KG1 (cell line): ENCODE results near the gene SELENON.
"Not testable (repeated sequence)": the region's sequence is repeated elsewhere in the genome, so short reads cannot be mapped to it uniquely, and the experiment has no call there.

ENCODE experiments used
- DNase-seq: peaks from one replicate; lab custom pipeline; 2025; lab: John Stamatoyannopoulos, UW

Gene SELENON

DNA sequence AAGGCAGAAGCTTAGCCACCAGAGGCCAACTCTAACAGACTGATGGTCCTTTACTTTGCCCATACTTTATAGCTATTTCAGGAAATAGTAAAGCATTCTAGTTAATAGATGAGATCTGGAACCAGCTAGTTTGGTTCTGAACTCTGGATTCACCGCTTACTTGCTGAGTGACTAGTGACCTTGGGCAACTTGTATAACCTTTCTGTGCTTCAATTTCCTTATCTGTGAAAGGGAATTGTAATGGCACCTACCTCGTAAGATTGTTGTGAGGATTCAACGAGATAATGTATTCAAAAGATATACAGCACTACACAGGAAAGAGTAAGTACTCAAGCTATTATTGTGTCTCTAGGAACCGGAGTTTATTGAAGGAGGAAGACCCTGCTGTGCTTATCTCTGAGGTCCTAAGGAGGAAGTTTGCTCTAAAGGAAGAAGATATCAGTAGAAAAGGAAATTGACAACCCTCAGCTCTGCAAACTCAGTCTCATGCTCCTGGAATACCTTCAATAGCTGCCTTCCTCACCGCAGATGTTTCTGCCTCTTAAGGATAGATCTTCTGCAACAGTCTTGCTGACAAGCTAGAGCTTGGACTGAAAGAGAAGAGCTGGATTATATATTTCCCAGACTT is 31.7 kb downstream of the SELENON start:
- DNase-seq, result no peak

DNA sequence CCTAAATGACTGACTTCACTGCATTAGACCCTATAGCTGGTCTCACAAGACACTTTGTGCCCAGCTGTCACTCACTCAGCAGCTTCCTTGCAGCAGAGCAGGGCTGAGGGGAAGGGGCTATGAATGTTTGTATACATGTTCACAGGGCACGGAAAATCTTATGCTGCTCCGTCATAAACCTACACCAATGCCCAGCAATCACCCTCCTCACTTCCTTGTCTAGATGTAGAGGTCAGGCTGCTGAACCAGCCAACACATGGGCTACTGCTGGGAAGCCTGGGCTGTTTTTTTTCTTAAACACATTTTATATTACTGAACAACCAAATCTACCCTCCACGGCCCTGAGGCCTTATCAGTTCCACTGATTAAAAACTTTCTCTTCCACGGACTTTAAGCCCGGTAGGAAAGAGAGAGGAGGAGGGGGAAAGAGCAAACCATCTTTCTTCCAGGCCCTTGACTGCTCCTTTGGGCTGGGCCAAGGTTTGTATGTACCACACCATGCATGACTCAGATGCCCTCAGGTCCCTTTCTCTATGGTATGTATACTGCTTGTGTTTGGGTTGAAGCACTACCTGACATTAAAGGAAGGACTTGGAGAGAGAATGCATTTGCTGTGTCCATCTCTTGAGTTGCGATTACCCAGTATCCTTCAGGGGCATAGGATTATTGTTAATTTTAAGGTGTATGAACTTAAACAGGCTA is 32.5 kb downstream of the SELENON start:
- DNase-seq, result no peak

DNA sequence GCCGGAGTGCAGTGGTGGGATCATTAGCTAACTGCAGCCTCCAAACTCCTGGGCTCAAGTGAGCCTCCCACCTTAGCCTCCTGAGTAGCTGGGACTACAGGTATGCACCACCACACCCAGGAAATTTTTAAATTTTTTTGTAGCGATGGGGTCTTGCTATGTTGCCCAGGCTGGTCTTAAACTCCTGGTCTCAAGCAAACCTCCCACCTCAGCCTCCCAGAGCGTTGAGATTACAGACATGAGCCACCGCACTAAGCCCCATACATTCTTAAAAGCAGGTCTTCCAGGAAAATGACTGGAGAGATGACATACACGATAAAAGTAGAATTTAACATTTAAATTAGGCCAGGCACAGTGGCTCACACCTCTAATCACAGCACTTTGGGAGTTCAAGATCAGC is 33.2 kb downstream of the SELENON start:
- DNase-seq, result no peak

DNA sequence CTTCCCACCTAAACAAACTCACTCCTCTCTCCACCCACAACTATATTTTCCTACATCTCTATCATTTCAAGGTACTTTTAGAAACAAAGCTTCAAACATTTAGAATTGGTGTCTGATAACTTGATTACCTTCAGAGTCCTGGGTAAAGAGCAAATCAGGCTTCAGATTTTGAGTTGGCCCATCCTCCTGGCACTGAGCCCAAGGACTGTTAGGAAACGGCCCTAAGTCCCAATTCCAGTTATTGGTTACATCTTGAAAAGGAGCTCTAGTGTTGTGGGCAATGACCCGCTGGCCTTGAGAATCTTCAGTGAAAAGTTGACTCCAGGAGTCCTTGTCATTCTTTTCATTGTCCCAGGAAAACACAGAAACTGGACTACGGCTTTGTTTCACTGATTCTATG is 34.9 kb downstream of the SELENON start:
- DNase-seq, result no peak

DNA sequence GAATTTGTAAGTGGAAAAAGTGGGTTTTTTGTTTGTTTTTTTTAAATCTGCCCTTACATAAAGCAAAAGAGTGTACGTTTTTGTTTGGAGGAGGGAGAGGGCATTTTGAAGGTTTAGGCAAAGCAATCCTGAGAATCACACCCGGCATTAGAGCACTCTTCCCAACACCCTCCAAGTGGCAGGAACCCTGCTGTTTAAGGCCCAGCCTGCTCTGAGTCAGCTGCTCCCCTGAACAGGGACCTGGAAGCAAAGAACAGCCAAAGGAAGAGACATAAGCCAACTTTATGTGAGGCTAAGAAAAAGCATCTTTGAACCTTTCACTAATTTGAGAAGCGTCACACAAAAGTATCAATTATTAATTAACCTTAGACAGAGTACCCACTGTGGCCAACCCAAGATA is 36.7 kb downstream of the SELENON start:
- no peak for DNase-seq

DNA sequence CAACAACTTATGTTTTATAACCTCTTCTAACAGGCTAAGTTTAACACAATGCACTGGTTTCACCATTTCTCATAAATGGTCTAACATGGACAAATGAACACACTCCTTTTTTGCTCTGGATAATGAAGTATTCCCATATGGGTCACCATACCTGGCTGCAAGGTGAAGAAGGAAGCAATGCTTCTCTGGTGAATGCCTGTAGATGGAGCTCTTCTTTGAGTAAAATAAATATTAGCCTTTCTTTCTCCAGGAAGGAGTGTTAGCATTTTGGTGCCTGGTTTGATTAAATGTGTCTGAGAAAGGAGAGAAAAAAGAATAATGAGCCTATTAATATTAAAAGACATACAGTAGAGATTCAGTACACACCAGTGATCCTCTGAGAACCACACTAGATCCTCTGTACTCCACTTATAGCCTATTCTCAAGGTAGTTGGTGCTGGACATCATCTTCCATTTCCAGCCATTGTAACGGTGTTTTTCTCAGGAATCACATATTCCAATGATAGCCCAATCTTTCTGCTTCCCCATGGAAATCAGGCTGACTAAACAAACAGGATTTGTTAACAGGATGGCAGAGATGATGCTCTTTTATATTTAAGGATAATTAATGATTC is 37.4 kb downstream of the SELENON start:
- DNase-seq, result no peak

DNA sequence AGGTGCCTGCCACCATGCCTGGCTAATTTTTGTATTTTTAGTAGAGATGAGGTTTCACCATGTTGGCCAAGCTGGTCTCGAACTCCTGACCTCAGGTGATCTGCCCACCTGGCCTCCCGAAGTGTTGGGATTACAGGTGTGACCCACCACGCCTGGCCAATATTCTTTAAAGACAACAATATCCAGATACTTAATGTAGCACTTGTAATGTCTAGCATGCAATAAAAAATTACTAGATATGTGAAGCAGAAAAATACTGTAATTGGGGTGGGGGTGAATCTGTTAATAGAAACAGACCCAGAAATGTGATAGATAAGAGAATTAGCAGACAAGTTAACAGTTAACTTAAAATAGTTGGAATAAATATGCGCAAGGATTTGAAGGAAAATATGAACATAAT is 39.8 kb downstream of the SELENON start:
- not testable (repeated sequence) for DNase-seq

DNA sequence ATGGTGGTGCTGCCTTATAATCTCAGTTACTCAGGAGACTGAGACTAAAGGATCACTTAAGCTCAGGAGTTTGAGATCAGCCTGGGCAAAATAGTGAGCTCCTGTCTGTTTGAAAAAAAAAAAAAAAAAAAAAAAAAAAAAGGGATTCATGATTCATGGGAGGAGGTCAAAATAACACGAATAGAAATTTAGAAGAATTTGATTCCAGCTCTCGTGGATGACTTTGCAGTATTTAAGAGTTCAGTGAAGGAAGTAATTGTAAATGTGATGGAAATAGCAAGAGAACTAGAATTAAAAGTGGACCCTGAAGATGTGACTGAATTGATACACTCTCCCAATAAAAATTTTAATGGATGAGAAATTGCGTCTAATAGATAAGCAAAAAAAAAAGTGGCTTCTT is 43.5 kb downstream of the SELENON start:
- no peak for DNase-seq

DNA sequence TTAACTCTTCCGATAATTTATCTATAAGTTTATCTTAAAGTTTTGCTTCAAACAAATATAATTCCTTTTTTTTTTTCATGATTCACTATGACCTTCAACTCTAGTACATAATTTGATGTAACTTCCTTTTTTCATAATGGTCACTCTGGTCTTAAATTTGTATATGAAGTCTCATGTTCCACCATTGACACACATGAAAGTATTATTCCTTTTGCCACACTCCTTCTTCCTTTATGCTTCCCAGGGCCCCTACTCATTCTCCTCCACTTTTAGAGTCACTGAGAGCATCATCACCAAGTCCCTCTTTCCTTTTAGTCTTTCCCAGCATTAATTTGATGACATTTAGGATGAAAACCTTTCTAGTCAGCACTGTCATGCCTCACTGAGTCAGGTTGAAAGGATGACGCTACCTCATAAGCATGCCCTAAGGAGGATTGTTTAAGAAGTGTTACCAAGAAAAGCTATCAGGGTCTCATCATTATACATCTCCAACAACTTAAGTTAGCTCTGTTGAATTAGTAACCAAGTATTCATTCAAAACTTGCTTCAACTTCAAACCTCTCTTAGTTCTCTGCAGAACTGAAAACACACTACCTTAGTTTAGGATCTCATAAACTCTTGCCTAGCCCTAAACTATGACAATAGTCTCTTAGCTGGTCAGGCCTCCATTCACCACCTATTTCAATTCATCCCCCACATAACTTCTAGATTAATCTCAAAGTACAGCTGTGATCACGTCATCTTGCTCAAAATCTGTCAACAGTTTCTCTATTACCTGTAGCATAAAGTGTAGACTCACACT is 44.7 kb downstream of the SELENON start:
- DNase-seq, result no peak

DNA sequence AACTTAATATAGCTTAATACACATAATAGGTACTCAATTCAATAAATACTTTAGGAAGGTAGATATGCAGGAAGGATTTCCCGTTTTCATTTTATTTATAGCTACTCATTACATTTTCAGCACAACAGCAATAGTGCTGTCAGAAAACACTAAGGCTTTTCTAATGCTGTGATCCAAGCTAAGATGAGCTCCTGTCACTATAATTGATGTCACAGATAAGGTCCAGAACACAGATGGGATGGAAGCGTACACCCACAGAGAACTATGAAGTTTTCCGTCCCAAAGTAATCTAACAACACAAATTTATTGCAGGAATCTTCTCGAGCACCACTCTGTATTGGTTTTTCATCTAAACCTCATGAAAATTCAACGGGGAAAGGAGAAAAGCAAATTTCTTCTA is 45.7 kb downstream of the SELENON start:
- DNase-seq, result no peak

DNA sequence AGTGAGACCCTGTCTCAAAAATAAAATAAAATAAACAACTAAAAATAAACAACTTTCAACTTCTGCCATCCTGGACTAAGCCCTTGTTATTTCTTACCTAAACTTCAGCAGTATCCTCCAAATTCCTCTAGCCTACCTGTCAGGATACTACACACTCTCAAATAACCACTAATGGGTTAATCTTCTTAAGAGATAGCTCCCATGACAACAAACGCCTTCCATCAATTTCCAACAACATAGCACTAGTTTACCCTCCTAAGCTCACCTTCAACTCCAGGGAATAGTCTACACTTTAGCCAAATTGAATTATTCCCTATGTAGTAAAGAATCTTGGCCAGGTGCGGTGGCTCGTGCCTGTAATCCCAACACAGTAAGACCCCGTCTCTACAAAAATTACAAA is 47.9 kb downstream of the SELENON start:
- no peak for DNase-seq

DNA sequence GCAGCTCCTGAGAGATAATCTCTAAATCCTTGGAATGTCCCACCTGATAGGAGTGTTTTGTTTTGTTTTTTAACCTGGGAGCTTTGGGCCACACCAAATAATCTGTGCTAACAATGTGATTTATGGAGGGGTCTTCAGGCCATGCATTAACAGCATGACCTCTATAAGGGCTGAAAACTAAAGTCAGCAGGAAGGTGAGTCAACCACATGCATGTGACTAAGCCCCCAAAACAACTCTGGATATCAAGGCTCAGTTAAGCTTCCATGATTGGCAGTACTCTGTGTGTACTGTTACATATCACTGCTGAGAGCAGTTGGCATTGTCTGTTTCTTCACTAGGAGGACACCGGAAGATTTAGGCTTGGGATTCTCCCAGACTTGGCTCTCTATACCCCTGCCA is 48.5 kb downstream of the SELENON start:
- no peak for DNase-seq

DNA sequence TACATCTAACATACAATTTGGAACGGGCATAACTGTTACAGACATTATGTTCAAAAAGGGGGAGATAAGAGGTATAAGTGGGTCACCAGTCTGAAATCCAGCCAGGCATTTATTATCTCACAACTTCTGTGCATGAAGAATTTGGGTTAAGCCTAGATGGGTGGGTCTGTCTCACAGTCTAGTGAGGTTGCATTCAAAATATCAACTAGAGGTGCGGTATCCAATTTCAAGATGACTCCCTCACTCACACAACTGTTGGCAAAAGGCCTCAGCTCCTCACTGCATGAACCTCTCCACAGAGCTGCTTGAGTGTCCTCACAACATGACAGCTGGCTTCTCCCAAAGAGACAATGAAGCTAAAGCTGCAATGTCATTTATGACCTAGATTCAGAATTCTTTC is 54.6 kb downstream of the SELENON start:
- DNase-seq, result no peak

DNA sequence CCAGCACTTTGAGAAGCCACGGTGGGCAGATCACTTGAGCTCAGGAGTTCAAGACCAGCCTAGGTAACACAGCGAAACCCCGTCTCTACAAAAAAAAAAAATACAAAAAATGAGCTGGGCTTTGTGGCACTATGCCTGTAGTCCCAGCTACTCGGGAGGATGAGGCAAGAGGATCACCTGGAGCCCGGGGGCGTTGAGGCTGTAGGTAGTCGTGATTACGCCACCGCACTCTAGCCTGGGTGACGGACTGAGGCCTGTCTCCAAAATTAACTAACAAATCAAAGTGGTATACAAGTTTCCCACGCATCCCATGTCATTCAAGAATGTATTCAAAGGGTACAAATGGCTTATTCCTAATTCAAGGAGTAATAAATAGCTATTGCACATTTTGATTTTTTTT is 56.9 kb downstream of the SELENON start:
- no peak for DNase-seq

DNA sequence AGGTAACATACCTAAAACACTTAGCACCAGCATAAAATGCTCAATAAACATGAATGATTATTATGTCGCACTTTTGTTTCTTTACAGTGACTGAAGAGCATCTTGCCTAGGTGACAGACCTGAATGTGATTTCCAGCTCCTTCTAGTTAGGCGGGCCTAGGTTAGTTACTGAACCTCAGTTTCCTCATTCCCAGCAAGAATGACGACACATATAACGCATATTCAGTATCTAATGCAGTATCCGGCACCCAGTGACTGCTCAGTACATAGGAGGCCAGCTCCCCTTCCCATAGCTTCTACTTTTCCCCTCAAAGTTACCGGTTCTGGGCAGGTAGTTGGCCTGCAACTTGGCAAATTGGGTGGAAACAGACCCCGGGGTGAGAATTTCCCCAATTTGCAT is 58.5 kb downstream of the SELENON start:
- no peak for DNase-seq

DNA sequence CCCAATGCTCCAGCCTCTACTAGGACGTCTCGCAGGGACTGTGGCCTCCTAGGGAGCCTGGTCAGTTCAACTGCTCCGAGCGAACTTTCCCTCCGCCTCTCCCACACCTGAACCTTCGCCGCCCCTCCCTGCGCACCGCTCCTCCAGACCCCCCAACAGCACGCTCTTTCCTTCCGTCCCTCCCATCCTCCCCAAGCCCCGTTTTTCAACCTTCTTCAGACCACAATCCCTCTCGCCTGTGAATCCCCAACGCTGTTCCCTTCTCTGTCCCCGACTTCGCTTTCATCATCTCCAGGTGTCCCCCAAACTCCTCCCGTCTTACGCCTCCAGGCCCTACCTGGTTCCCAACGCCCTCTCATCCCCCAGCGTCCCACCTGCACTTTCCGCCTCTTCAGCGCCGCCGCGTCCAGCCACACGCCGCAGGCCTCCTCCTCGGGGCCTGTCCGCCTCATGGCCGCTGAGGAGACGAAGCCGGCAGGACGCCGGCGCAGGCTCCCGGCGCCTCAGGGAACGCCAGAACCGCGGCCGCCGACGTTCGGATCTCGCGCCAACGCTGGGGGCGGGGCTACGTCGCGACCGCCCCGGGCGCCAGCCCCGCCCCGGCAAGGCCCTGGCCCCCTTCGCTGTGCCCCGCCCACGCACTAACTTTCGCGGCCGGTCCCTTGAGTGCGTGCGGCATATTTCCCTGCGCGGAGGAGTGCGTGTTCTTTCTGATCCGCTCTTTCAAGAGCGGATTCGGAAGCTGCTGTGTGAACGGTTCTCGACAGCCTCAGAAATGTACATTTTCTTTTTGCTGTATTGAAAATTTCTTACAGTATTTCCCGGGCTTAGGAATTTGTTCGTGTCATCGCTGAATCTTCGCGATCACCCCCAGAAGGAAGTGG is 59.2 kb downstream of the SELENON start, which contains the start of gene AUNIP:
AUNIP (minus strand) TSS at position 552 of the 884 bp plus-strand sequence; CDS start at position 452, 100 bp downstream.
- peak; percentile 89 for DNase-seq

DNA sequence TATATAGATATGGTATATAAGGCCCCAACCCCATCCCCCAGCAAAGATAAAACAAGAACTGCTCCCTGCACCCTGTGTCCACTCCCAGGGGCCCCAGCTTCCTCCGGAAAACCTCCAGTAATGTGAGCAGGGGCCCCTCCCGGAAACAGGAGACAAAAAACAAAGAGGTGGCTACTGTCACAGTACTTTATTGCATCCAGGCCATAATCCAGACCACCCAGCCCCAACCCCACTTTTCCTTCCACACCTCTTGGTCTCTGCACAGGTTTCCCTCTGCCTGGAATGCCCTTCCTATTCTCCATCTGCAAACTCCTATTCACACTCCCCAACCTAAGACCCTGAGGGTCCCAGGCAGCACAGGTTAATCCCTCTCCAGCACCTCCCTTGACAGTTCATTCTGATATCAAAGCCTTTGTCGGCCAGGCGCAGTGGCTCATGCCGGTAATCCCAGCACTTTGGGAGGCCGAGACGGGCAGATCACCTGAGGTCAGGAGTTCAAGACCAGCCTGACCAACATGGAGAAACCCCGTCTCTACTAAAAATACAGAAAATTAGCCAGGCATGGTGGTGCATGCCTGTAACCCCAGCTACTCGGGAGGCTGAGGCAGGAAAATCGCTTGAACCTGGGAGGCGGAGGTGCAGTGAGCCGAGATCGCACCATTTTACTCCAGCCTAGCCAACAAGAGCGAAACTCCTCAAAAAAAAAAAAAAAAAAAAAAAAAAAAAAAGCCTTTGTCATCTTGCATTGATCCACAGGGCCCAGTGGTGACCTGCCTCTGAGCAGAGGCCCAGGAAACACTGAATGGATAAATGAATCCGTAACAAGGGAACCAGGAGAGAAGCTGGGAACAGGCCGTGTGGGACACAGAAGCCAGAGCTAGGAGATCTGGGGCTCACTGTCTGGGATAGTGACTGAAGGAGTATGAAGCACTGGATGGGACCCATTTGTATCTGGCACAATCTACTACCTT is 61.6 kb downstream of the SELENON start:
- peak; percentile 73 for DNase-seq

DNA sequence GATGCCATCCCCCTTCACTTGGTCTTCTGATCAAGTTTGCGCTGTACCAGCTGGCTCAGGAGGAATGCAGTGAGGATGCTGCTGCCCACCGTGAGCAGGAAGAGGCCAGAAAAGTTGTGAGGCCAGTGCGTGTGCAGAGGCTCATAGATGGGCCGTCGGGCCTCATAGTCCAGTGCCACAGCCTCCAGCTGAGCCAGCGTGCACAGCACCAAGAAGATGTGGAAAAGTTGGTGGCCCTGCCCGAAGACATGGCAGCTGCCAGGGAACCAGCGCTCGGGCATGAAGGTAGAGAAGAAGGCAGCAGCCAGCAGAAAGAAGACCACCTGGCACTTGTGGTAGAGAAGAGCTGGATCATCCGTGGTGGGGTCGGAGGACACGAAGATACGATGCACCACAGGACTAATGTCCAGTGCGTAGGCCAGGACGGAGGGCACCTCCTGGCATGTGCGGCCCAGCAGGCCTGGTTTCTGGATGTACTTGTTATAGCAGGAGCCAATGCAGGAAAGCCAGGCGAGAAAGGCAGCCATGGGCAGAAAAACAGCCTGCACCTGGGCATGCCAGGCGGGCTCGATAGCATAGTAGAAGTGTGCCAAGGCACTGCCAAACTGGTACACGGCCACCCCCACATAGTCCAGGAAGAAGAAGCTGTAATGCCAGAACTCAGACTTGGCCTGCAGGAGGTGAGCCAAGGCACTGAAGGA is 62.9 kb downstream of the SELENON start:
- DNase-seq, result no peak

DNA sequence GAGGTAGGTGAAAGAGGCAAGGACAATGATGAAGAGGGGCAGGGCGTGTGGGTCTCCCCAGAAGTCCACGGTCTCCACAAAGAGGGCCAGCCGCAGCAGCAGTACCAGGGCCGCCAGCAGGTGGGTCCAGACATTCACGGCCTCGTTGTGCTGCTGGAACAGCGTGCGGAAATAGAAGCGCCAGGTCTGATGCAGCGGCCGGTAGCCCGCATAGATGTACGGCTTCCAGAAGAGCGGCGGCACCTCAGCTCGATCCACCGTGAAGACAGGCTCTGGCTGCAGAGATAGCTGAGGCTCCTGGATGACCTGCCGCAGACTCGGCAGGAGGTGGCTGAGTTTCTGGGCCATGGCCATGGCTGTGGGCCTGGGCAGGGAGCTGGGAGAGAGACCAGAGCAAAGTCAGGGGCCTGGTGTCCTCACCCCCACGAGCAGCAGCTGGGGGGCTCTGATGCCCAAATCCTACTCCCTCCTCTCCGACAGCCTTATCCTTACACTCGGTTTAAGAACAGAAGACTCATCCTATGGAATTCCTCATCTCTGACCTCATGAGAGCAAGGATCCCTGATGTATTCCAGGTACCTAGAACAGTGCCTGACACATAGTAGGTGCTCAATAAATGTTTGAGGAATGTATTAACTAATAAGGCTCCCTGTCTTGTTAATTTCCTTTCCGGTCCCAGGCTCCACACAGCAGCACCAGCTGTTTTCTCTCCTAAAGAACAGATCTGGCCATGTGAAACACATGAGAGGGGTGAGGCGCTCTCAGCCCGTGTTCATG is 63.7 kb downstream of the SELENON start:
- DNase-seq, result no peak
